Mucosa of rectum (tissue), 2 donors: ENCODE measurements around the gene DPYSL3.

ENCODE experiments used
- H3K27ac ChIP-seq, 2 donors: one replicate each; pipeline ENCODE4 v1.7.0; 2013; ENCODE audit warnings: inconsistent platforms in 2 of 2, low read depth in 2 of 2, low read length in 2 of 2
- H3K27me3 ChIP-seq, 2 donors: one replicate each; pipeline ENCODE4 v1.7.0; 2013; ENCODE audit warnings: low read length in 2 of 2; ENCODE audit not compliant: control insufficient read depth in 2 of 2, insufficient read depth in 2 of 2
- H3K36me3 ChIP-seq, 2 donors: one replicate each; pipeline ENCODE4 v1.7.0; 2013; ENCODE audit warnings: low read length in 2 of 2; ENCODE audit not compliant: control insufficient read depth in 2 of 2, insufficient read depth in 2 of 2
- H3K4me1 ChIP-seq, 2 donors: one replicate each; pipeline ENCODE4 v1.7.0; 2013; ENCODE audit warnings: low read length in 2 of 2, mild to moderate bottlenecking in 1 of 2; ENCODE audit not compliant: control insufficient read depth in 2 of 2, insufficient read depth in 2 of 2
- H3K4me3 ChIP-seq, 2 donors: one replicate each; pipeline ENCODE4 v1.7.0; 2013; ENCODE audit warnings: low read length in 2 of 2
- H3K9ac ChIP-seq, 2 donors: one replicate each; pipeline ENCODE4 v1.7.0; 2013; ENCODE audit warnings: low read length in 2 of 2, low read depth in 1 of 2, mild to moderate bottlenecking in 1 of 2
- H3K9me3 ChIP-seq, 2 donors: one replicate each; pipeline ENCODE4 v1.7.0; 2013; ENCODE audit warnings: low read length in 2 of 2; ENCODE audit not compliant: control insufficient read depth in 2 of 2
- donor health status: healthy.
- donor health status: Normal muscosa, but diverticular disease.

DPYSL3 gene

DNA sequence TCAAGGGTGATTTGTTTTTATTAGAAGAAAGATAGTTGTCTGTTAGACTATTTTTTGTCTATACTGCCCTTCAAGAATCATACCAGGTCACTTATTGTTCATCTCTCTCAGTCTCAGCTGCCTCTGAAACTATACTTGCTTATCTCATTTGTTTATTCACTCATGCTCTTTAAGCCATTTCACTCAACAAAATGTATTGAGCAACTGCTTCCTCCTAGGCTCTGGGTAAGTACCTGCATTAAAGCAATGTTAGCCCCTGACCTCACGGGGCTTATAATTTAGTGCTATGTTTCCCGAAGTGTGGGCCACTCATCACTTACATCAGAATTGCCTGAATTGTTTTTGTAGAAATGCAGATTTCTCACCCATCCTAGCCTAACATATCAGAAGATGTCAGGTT, 100.9 kb downstream of the DPYSL3 start:
- Histone ChIP-seq H3K27me3 (no peaks in the 10 kb centered on the region), H3K27ac (no peak overlapping the region), H3K9me3 (no peaks in the 10 kb centered on the region), H3K4me3 (no peak overlapping the region), H3K36me3 (no peaks in the 10 kb centered on the region), H3K4me1 (peaks cover 0 to 3% of the 10 kb centered on the region in 2 donors), H3K9ac (no peak overlapping the region)

DNA sequence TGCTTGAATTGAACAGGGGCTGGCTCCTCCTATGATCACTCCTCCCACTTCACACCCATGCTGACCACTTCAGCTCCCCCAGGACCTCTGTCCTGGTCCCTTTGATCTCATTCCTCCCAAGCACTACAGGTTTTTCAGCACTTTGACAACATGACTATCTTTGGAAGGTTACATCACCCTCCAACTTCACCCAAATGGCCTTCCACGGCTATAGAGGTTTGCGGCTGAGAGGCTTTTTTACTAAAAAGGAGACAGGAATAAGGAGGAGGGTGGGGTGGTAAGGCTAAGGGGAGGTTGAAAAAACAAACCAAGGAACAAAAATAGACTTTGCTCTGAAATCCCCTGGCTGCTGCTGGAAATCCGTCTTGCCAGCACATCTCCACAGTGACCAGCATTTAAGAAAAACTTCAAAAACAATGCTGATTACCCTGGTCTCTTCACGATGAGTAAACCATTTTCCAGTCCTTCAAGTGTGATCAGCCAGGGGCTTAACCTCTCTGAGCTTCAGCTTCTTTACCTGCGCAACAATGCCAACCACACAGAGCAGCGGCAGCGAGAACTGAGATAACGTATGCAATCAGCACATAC, 102.7 kb downstream of the DPYSL3 start:
- no peaks in the 10 kb centered on the region for H3K36me3 ChIP-seq
- H3K4me3 ChIP-seq: no peak overlapping the region
- no peaks in the 10 kb centered on the region for H3K9me3 ChIP-seq
- H3K9ac ChIP-seq: no peak overlapping the region
- H3K27ac ChIP-seq: no peak overlapping the region
- H3K27me3 ChIP-seq: no peaks in the 10 kb centered on the region
- H3K4me1 ChIP-seq: peaks cover 0 to 3% of the 10 kb centered on the region in 2 donors

DNA sequence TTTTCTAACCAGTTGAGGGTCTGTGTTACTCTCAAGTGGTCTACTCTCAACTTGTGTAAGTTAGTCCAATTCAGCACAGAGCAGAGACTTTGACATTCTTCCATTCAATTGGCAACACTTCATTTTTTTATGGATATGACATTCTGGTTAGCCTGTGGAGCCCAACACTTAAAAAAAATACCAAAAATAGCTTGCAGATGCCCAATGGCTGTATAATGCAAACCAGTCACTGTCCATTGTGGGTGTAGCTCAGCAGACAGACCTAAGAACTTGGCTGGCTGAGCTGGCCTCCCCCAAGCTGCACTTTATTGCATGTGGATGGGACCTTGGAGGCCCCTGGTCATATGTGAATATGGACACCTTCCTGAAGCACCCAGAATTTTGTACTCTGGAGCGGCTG, 103.2 kb downstream of the DPYSL3 start:
- Histone ChIP-seq H3K9me3 (no peaks in the 10 kb centered on the region), H3K9ac (no peak overlapping the region), H3K4me1 (peaks cover 0 to 3% of the 10 kb centered on the region in 2 donors)

DNA sequence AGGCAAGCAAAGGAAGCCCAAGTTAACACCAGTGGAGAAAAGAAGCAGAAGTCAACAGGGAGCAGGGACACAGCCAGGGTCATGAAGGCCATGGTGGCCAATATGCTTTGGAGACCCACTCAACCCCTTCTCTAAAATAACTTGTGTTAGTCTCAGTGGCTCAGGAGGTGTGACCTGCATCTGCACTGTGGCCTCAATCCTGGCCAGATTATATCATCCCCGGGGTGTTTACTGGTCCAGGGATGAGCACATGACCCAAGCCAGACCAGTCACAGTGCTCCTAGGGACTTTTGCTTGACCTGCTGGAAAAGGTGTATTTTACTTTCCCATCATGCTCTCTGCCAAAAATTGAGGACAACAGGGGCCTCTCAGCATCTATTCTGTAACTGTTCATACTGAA, 105.2 kb downstream of the DPYSL3 start:
- H3K4me1 ChIP-seq: peaks cover 0 to 3% of the 10 kb centered on the region in 2 donors

More for the DNA sequence above, 103.2 kb downstream of the DPYSL3 start:
- no peak overlapping the region for H3K27ac ChIP-seq
- no peak overlapping the region for H3K4me3 ChIP-seq
- H3K36me3 ChIP-seq: no peaks in the 10 kb centered on the region
- no peaks in the 10 kb centered on the region for H3K27me3 ChIP-seq

DNA sequence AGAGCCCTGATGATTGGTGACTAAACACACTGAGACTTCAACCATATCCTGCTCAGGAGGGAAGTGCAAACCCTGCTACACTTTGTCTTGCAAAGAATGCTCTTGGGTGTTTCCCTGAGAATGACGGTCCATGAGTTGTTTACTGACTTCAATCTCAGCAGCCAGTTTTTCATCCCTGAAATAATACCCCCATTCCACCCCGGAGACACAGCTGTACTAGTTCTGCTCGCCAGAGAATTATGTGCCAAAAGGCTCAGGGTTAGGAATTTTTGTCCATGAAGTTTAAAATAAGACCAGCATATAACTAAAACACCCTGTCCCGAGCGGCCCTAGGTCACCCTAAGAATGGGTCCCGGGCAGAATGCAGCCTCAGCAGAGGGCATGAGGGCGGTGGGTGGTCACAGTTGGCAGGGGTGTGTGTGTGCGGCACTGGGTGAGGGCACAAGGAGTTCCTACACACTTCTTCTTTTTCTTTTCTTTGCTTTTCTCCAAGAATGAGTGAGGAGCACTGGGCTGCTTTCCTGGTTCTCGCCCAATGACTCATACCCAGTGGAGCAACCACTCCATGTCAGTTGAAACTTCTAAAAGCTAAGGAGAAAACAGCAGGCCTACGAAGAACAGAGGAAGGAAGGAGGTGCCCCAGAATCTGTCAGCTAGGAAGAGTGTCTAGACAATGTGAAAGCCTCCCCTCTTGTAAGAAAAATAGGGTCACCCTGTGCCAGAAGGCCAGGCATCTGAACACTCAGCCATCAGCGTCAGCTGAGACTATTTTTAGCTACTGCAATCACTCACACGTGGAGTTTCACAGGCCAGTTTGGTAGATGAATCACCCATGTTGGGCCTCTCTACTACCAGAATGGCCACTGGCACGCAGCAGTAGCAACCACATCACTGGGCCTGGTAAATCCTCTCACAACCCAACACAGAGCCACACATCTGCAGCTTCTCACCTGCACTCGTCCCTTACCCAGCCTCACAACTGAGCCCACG, 105.9 kb downstream of the DPYSL3 start:
- no peak overlapping the region for H3K9ac ChIP-seq
- H3K27me3 ChIP-seq: no peaks in the 10 kb centered on the region
- no peaks in the 10 kb centered on the region for H3K36me3 ChIP-seq
- H3K4me1 ChIP-seq: peaks cover 0 to 3% of the 10 kb centered on the region in 2 donors
- no peaks in the 10 kb centered on the region for H3K9me3 ChIP-seq
- H3K27ac ChIP-seq: peak overlapping the region; percentile 53 to 66
- no peak overlapping the region for H3K4me3 ChIP-seq

More for the DNA sequence above, 105.2 kb downstream of the DPYSL3 start:
- no peaks in the 10 kb centered on the region for H3K9me3 ChIP-seq
- no peak overlapping the region for H3K4me3 ChIP-seq
- peak overlapping the region; percentile 53 to 66 for H3K27ac ChIP-seq
- H3K27me3 ChIP-seq: no peaks in the 10 kb centered on the region
- no peak overlapping the region for H3K9ac ChIP-seq
- H3K36me3 ChIP-seq: no peaks in the 10 kb centered on the region

DNA sequence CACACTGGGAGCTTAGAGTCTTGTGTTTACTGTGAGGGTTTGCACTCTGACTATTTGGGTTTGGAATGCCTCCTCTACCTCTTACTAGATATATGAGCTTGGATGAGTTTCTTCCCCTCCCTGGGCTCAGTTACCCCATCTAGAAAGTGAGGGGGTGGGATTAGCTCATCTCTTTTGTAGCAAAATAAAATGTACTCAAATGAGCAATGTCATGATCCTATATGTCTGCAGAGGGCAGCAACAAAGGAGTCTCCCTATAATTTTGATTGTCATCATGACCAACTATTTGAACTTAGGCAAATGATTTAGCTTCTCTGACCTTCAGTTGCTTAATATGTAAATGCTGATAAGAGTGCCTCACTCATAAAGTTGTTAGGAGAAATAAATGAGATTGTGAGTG, 109.0 kb downstream of the DPYSL3 start:
- no peak overlapping the region for H3K27ac ChIP-seq
- H3K27me3 ChIP-seq: no peaks in the 10 kb centered on the region
- no peak overlapping the region for H3K9ac ChIP-seq
- H3K4me3 ChIP-seq: no peak overlapping the region
- H3K4me1 ChIP-seq: peaks cover 0 to 3% of the 10 kb centered on the region in 2 donors
- H3K36me3 ChIP-seq: peaks cover 0 to 3% of the 10 kb centered on the region in 2 donors
- H3K9me3 ChIP-seq: no peaks in the 10 kb centered on the region

DNA sequence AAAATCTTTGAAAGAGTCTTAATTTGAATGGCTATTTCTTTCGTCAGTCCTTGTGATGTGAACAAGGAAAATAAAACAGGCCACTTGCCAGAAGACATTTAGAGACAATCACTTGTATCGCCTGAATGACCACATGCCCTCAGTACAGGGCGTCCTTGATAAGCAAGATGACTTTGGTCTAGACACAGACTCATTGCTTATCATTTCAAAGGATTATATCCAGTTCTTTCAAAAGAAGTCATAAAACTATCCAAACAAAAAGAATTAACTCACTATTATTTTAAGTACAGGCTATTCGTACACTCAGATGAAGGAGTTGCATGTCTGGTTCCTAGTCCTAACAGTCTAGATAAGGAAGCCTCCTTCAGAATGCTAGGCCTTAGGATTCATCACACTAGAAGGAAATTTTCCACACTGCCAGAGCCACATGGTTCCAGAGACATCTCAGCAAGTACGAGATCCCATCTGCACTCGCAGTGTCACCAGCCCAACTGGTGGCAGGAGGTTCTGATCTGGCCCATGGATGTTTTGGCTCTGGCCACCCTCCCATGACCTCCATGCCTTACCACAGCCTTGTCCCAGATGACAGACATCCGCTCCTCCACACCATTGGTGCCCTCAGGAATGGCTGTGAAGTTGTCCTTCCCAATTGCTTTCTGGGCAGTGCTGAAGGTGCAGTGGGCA, 109.6 kb downstream of the DPYSL3 start:
- no peaks in the 10 kb centered on the region for H3K27me3 ChIP-seq
- peaks cover 0 to 3% of the 10 kb centered on the region in 2 donors for H3K36me3 ChIP-seq
- peaks cover 0 to 3% of the 10 kb centered on the region in 2 donors for H3K4me1 ChIP-seq
- H3K4me3 ChIP-seq: no peak overlapping the region
- no peak overlapping the region for H3K27ac ChIP-seq
- no peaks in the 10 kb centered on the region for H3K9me3 ChIP-seq
- no peak overlapping the region for H3K9ac ChIP-seq

DNA sequence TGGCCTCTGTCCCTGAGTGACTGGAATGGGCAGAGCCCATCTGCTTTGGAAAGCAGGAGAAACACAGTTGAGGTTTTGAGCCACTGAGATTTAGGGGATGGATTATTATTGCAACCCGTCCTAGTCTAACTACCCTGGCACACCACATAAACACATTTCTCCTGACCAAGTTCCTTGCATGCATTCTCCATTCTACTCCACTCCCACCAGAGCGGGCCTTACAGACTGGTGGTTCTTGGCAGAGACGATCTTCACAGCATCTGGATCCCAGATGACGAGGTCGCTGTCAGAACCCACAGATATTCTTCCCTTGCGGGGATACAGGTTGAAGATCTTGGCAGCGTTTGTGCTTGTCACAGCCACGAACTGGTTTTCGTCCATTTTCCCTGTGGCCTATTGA, 111.0 kb downstream of the DPYSL3 start:
- H3K36me3 ChIP-seq: peaks cover 0 to 3% of the 10 kb centered on the region in 2 donors
- H3K9ac ChIP-seq: no peak overlapping the region
- H3K4me1 ChIP-seq: no peaks in the 10 kb centered on the region
- no peaks in the 10 kb centered on the region for H3K27me3 ChIP-seq
- no peak overlapping the region for H3K4me3 ChIP-seq
- no peaks in the 10 kb centered on the region for H3K9me3 ChIP-seq
- H3K27ac ChIP-seq: no peak overlapping the region

DNA sequence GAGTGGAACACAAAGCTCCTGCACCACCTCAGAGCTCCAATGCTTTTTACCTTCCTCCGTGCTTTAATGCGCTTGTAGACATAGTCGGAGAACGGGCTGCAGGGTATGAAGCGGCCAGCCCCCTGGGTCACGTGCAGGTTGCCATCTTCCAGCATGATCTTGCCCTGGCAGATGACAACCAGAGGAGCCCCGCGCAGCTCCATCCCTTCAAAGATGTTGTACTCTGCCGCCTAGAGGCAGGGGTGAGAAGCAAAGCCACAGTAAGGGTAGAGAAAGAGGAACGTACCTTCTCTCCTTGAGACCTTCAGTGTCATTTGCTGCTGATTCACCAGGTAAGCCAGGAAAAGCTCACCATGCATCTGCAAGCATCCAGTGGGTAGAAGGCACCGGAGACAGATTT, 112.3 kb downstream of the DPYSL3 start:
- H3K27me3 ChIP-seq: no peaks in the 10 kb centered on the region
- H3K9me3 ChIP-seq: no peaks in the 10 kb centered on the region
- H3K36me3 ChIP-seq: peaks cover 0 to 3% of the 10 kb centered on the region in 2 donors
- H3K27ac ChIP-seq: no peak overlapping the region
- H3K4me1 ChIP-seq: no peaks in the 10 kb centered on the region
- H3K4me3 ChIP-seq: no peak overlapping the region
- H3K9ac ChIP-seq: no peak overlapping the region
